ENCODE data around the gene FSTL3.

The FSTL3 gene

GRCh38 chr19:645912-646778 lies 30.0 kb upstream of the FSTL3 start:
- no peak for DNase-seq (ENCODE audit: low read depth)

- DNase-seq (ENCODE audit: low read depth) = no peak
These were observed 29.2 kb upstream of the FSTL3 start for GRCh38 chr19:646779-647565.

GRCh38 chr19:647566-648284 lies 28.5 kb upstream of the FSTL3 start:
- DNase-seq (ENCODE audit: low read depth) = no peak

GRCh38 chr19:648305-648704 lies 27.9 kb upstream of the FSTL3 start:
- DNase-seq (ENCODE audit: low read depth) = no peak

GRCh38 chr19:648904-649801 lies 27.0 kb upstream of the FSTL3 start:
- DNase-seq (ENCODE audit: low read depth) = no peak

GRCh38 chr19:650121-650520 lies 26.1 kb upstream of the FSTL3 start:
- DNase-seq (ENCODE audit: low read depth) = no peak

- no peak for DNase-seq (ENCODE audit: low read depth)
These were observed 24.9 kb upstream of the FSTL3 start for GRCh38 chr19:651114-651818.

- no peak for DNase-seq (ENCODE audit: low read depth)
These were observed 24.2 kb upstream of the FSTL3 start for GRCh38 chr19:651991-652390.

GRCh38 chr19:652467-653389 lies 23.5 kb upstream of the FSTL3 start:
- DNase-seq (ENCODE audit: low read depth) = no peak

GRCh38 chr19:653425-653824 lies 22.8 kb upstream of the FSTL3 start:
- no peak for DNase-seq (ENCODE audit: low read depth)

- no peak for DNase-seq (ENCODE audit: low read depth)
These were observed 20.5 kb upstream of the FSTL3 start for GRCh38 chr19:655691-656090.

GRCh38 chr19:656751-657559 lies 19.2 kb upstream of the FSTL3 start:
- DNase-seq (ENCODE audit: low read depth) = no peak

- no peak for DNase-seq (ENCODE audit: low read depth)
These were observed 18.6 kb upstream of the FSTL3 start for GRCh38 chr19:657611-658010.

- DNase-seq (ENCODE audit: low read depth) = no peak
These were observed 17.9 kb upstream of the FSTL3 start for GRCh38 chr19:658059-658839.

- no peak for DNase-seq (ENCODE audit: low read depth)
These were observed 17.0 kb upstream of the FSTL3 start for GRCh38 chr19:658916-659839.

GRCh38 chr19:660793-661426 lies 15.3 kb upstream of the FSTL3 start:
- DNase-seq (ENCODE audit: low read depth) = no peak
